GM19455 (cell line): Measurements from ENCODE around the gene SSH2.

Source experiments
- ATAC-seq: cut with Tn5 transposase; IDR thresholded peaks from one replicate; pipeline ENCODE4 v1.9.1; 2021; ENCODE audit not compliant: unreplicated experiment

The SSH2 gene

DNA sequence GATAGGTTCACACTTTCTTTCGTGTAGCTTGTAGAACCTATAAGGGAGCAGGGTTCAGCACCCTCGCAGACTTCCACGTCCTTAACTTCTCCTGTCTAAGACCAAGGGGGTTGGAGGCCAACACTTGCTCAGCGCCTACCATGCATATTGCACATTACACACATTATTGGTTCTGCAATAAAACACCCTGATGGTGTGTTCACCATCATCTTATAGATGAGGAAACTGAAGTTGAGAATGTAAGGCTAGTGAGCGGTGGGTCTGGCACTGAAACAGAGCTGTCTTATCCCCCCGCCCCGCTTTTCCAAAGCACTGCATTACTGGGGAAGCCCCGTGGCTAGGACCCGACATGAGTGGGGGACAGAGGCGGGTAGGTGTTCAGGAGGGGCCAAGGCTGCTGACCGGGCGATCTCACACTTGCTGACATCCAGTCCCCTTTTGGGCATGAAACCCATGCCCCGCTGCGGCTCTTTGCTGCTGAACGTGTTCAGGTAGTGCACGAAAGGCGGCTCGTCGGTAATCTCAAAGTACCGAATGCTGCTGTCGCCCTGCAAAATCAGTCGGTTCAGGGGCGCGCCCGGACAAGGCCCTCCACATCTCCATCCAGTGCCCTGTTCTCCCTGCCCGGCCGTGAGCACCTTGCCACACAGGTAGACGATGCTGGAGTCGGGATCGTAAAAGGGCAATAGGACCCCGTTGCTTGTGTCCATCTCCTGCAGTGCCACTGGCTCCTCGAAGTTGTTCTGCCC, 313.6 kb downstream of the SSH2 start:
- ATAC-seq, result no peak

DNA sequence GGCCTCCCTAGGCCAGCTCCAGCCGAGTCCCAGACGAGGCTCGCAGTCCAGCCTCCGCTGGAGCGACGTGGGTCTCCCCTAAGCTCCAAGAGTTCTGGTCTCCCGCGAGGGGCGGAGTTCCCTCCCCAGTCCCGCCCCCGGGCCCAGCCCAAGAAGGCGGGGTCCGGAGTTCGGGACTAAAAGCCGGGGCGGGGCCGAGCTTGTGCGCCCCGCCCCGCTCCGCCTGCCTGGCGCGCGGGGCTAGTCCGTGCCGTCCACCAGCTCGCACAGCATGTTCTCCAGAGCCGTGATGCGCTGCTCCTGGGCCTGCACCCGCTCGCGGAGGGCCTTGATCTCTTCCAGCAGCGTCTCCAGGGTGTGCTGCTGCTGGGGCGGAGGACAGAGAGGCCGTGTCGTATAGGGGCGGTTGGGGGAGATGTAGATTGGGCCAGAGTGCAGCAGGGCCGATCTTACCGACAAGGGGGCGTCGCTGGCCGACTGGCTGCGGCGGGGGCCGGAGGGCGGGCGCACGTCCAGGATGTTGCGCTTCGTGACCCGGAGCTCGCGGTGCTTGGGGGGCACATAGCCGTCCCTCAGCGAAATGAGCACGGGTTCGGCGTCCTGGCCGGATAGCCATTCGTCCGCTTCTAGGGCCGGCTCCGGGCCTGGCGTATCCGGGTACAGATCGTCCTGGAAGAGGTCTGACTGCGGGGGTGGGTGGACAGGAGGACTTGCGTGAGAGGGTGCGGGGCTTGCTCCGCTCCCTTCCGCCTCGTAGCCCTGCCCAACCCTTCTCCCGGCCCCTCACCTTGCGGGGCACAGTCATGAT, 314.3 kb downstream of the SSH2 start:
- ATAC-seq, result peak; percentile 58

DNA sequence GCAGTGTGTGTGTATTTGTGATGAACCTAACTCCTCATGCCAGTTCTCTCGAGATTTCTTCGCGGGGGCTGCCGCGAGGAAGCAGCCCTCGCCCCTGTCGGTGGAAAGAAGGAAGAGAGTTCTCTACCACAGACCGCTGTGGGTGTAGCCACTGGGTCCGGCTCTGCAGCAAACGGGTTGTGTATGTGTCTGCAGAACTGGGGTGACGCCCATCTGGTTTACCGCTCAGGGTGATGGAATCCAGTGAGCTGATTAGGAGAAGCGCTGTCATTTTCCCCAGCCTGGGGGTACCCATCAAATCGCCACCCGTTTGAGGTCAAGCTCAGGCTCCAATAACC, 315.0 kb downstream of the SSH2 start:
- ATAC-seq, result no peak

DNA sequence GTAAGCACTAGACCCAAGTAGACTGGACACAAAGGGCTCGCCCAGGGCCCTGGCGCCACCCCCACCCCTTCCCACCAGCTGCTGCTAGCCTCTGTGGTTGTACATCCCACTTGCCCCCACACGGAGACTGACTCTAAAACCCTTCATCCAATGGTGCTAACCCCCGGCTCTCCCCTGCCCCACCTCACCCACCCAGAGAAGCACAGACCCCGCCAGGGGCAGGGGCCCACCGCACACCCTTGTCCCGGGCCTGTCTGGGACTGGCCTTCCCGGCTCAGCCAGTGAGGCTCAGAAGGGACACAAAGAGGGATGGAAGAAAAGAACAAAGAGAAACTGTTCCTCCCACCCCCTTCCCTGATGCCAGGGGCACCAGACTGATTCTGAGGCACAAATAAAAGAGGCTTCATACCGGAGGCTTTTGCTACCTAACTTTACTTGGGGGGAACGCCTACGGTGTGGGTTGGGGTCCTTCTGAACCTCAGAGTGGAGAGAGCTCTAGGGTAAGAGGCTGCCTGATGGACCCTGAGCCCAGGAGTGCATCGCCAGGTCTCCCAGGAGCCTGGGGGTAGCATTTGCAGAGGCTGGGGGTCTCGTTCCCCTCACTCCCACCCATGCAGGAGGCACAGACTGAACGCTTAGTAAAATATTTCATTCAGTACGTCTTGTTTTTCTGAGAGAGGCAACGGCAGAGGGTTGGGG, 315.5 kb downstream of the SSH2 start:
- ATAC-seq, result no peak

DNA sequence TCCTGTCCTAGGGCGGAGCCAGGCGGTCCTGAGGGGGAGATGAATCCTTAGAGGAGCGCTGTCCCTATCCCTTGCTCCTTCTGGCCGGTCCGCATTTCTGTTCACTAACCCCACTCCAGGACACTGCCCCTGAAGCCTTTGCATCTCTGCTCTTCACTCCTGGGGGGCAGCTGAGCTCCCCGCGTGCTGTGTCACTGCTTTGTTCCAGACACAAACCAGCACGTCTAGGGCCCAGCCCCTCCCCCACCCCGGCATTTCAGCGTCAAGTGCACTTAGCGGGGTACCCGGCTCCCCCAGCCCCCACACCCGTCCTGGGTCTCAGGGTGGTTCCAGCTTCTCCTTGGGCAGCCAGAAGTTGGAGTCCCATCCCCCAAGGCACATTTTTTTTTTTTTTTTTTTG, 316.2 kb downstream of the SSH2 start:
- no peak for ATAC-seq

DNA sequence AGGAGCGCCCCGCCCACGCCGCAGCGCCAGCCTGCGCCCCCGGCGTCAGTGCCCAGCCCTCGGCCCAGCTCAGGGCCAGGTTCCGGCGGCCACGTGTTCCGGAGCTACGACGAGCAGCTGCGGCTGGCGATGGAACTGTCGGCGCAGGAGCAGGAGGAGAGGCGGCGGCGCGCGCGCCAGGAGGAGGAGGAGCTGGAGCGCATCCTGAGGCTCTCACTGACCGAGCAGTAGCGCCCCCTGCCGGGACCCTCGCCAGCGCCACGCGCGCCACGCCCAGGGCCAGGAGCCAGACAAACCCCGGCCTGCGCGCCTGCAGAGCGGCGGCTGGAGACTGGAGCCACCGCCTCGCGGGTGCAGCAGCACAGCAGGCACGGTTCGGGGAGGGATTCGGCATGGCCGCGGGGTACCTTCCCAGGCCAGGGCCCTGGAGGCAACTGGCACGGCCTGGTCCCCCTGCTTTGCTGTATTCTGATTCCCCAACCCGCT, 316.6 kb downstream of the SSH2 start:
- ATAC-seq, result no peak

DNA sequence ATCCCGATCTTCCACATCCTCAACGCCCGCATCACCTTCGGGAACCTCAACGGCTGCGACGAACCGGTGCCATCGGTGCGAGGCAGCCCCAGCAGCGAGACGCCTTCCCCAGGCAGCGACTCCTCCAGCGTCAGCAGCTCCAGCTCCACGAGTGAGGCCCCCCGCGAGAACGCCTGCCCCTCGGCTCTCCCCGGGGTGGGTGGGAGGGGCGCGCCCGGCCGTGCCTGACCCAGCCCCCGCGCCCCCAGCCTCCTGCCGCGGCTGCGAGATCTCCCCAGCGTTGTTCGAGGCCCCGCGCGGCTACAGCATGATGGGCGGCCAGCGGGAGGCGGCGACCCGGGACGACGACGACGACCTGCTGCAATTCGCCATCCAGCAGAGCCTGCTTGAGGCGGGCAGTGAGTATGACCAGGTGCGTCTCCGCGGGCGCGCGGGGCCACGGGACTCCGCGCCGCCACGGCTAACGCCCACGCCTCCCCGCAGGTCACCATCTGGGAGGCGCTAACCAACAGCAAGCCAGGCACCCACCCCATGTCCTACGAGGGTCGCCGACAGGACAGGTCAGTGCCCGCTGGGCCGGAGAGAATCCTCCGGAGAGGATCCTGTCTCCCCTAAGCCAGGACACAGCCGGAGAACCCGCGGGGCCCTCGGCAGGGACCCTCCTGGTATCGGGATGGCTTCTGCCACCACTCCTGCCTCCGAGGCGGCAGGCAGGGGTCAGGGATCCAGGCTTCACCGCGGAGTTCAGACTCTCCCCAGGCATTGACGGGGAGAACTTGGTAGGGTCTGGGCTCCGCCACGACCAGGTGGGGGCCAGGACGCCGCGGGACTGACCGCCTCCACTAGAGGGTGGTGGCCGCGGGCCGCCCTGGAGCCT, 317.4 kb downstream of the SSH2 start:
- ATAC-seq, result no peak

DNA sequence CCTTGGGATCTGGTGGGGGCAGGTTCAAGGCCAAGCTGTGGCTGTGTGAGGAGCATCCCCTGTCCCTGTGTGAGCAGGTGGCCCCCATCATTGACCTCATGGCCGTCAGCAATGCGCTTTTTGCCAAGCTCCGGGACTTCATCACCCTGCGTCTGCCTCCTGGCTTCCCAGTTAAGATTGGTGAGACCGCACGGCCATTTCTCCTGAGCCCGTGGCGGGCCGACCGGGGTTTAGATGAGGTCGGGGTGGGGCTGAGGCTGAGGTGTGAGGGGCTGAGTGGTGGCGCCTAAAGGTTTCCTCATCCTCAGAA, 318.0 kb downstream of the SSH2 start:
- no peak for ATAC-seq

DNA sequence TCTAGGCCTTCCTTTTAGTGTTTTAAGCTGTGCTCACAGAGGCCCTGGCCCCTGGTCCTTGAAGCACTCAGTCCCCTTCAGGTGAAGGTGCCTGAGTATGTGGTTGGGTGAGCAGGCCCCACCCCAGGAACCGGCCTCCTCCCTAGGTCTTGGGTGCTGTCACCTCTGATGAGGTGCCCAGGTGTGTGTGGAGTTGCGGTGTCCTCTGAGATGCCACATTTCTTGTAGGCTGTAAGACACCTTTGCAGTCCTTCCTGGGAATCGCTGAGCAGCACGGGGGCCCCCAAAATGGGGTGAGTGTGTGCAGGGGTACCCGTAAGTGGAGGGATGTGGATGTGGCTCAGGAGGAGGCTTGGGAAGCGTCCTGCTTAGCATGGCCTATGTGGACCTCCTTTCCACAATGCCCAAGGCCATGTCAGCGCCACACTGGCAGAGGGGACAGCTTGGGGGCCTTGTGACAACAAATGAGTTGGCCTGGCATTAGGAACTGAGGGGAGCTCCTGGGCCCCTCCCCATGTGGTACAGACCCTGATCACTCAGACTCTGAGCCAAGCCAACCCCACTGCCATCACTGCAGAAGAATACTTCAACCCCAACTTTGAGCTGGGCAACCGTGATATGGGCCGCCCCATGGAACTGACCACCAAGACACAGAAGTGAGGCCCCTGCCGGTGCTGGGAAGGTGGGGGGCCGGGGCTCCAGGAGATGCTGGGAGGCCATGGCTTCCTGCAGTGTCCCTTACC, 318.5 kb downstream of the SSH2 start:
- ATAC-seq, result no peak

DNA sequence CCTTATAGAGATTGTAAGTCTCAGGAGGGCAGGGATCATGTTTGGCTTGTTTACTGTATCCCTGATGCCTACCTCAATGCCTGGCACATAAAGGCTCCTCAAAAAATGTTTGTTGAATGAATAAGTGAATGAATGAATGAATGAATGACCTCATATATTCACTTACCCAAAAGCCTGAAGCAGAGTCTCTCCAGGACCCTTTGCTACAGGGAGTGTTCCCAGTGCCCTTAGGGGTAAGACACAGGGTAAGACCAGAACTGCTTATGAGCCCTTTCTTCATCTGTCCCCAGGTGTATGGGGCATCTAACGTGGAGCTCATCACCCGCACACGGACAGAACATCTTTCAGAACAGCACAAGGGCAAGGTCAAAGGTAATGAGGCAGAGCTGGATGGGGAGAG, 319.6 kb downstream of the SSH2 start:
- no peak for ATAC-seq

DNA sequence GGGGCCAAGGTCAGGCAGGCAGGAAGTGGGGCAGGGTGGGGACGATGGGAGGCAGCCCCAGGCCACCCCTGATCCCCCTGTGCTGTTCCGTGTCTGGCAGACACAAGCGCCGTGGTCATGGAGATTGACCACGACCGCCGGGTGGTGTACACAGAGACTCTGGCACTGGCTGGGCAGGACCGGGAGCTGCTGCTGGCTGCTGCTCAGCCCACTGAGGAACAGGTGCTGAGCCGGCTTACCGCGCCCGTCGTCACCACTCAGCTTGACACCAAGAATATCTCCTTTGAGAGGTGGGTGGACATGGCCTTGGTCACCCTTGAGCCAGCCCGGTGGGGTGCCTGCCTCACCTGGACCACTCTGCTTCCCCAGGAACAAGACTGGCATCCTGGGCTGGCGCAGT, 321.0 kb downstream of the SSH2 start:
- ATAC-seq, result no peak

DNA sequence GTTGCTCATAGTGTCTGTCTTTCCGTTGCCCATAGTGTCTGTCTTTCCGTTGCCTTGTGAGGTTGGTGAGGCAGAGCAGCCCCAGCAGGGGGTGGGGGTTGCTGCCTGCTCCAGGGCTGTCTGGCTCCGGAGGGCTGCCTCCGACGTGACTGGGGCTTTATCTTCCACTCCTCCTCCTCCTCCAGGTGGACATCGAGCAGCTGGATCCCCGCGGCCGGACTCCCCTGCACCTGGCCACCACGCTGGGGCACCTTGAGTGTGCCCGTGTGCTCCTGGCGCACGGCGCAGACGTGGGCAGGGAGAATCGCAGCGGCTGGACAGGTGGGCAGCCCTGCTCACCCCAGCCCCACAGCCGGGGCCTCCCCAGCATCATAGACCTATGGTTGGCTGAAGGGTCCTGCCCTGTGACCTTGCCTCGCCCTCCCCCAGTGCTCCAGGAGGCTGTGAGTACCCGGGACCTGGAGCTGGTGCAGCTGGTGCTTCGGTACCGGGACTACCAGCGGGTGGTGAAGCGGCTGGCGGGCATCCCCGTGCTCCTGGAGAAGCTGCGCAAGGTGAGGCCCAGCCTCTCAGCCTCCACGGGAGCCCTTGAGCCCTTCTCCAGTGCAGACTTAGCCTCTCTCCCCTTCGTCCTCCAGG, 322.4 kb downstream of the SSH2 start:
- ATAC-seq, result no peak

DNA sequence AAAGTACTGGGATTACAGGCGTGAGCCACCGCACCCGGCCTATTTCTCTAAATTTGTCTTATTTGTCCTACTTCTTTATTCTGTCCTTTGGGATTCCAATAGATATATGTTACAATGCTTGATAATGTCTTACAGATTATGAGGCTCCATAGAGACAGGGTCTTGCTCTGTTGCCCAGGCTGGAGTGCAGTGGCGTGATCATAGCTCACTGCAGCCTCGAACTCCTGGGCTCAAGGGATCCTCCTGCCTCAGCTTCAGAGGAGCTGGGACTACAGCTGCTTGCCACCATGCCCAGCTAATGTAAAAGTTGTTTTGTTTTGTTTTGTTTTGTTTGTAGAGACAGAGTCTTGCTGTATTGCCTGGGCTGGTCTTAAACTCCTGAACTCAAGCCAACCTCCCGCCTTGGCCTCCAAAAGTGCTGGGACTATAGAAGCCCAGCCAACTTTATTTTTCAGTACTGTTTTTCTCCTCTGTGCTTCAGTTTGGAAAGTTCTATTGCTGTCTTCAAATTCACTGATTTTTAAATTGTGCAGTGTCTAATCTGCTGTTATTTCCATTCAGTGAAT, 326.8 kb downstream of the SSH2 start:
- ATAC-seq, result no peak

DNA sequence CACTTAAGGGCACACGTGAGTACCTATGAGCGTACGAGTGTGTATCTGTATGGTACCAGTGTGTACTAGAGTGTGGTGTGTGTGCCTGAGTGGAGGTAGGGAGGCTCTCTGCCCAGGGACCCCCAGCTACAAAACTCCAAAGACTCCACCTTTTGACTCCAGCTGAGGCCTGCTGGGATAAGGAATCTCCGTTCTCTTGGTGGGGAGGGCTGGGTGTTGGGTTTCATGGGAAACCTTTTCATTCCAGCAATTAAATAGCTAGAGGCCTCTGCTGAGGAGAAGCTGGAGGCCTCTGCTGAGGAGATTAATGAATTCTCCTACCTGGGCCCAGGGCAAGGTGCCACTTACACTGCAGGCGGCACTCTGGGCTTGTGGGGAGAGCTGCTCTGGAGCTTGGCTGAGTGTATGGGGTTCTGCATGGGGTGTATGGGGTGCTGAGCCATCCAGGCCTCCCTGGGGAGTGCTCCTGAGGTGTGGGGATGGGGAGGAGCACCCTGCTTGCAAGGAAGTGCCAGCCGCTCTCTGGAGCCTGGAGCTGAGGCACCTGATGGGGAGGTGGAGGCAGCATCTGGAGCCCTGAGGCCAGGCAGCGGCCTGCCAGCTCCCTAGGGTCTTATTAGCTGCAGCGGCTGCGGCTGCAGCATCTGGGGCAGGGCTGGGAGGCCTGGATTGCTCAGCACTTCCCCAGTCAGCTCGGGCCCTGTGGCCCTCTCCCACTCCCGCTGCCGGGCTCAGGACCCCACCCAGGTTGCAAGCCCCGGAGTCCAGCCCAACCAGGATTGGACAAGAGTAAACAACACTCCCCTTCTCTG, 332.5 kb downstream of the SSH2 start:
- ATAC-seq, result no peak

DNA sequence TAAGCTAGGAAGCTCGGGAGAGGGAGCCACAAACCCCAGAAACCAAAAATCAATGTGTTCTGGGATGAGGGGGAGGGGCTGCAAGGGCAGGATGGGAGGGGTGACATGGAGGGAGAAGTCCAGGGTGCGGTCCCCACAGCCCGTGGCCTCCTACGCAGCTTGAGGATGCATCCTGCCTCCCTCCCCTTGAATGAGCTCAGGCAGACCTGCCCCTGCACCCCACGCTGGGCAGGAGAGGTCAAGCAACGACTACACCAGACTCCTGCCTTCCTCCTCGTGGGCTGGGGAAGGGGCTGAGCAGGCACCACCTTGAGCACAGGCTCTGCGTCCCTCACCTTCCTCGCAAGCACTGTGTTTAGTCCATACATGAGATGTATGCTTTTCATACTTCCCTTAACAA, 333.2 kb downstream of the SSH2 start:
- no peak for ATAC-seq

DNA sequence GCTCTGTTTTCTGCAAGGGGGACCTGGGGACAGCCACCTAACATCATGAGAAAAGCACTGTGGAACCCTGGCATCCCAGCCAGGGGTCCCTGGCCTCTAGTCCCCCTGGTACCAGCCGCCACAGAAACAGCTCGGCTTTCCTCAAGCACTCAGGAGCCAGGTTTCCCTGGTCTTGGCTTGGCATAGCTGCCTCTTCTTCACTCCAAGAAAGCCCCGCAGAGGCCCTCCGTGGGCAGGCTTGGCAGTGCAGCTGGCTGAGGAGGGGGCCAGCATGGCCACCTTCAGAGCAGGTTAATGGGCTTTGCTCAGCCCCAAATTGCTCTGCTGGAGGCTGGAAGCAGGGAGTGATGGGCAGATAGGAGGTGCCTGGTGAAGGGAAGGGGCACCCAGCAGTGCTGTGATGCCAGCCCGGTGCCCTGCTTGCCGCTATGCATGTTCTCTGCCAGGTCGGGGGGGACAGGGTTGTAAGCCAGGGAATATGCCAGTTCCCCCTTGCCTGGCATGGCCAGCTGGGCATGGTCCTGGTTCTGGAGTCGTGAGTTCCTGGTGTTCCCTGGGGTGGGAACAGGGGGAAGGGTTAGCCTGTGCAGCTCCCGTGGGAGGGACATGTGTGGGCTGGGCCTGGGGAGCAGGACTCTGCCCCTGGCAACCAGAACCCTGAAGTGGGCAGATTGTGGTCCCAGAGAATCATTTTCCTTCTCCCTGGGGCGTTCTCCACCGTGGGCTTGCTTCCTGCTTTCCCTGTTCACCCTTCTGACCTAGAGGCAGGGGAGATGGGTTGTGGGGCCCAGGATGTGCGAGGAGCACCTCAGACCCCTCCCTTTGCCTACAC, 333.9 kb downstream of the SSH2 start:
- ATAC-seq, result no peak

DNA sequence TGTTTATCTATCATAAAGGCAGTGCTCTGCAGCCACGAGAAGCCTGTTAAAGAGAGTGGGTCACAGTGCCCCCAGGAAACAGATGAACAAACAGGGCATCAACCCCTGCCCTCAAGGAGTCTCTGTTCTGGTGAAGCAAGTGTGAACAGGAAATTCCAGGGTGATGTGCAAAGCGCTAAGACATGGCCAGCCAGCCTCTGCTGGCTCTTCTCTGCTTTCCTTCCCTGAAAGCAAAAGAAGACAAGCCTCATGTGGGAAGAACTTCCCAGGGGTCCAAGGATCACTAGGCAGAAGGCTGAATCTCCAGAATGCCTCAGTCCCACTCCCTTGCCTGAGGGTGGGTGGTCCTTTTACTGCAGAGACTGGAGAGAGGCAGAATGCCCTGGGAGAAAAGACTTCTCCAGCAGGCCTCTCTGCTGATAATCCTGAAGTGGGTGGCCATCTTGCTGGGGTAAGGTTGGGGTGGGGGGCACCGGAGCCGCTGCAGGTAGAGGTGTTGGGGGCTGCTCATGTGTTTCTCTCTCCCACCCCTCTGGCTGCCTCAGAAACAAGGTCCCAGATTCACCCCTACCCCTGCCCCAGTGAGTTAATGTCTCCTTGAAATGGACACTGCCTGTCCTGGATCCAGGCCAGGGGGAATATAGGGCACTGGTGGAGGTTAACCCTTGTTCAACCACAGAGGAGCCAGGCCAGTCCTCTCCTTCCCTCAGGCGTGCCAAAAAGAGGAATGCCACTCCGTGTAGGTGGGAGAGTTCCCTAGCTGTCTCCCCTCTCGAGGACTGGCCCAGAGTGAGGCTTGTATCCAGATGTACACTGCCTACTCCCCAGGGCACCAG, 334.7 kb downstream of the SSH2 start:
- ATAC-seq, result no peak
